Ishikawa (cell line): Measurements from ENCODE around the gene SEMA3A.

Experiments used
- CEBPB ChIP-seq: IDR thresholded peaks from 2 replicates; pipeline ENCODE4 v1.6.1; 2012
- CREB1 ChIP-seq: IDR thresholded peaks from 2 replicates; pipeline ENCODE4 v1.6.1; 2012; ENCODE audit warnings: low read depth
- EGR1 ChIP-seq: IDR thresholded peaks from 2 replicates; pipeline ENCODE4 v1.6.1; 2012
- EP300 ChIP-seq: IDR thresholded peaks from 2 replicates; pipeline ENCODE4 v1.6.1; 2012; ENCODE audit warnings: borderline replicate concordance
- FOXM1 ChIP-seq: IDR thresholded peaks from 2 replicates; pipeline ENCODE4 v1.6.1; 2012; ENCODE audit warnings: low read depth, borderline replicate concordance
- MAX ChIP-seq: IDR thresholded peaks from 2 replicates; pipeline ENCODE4 v1.6.1; 2012
- NFIC ChIP-seq: IDR thresholded peaks from 2 replicates; pipeline ENCODE4 v1.6.1; 2012
- RAD21 ChIP-seq: IDR thresholded peaks from 2 replicates; pipeline ENCODE4 v1.6.1; 2012; ENCODE audit warnings: low read depth
- REST ChIP-seq: IDR thresholded peaks from 2 replicates; pipeline ENCODE4 v1.6.1; 2012; ENCODE audit warnings: low read depth, mild to moderate bottlenecking
- TAF1 ChIP-seq: IDR thresholded peaks from 2 replicates; pipeline ENCODE4 v1.6.1; 2012; ENCODE audit warnings: low read depth, mild to moderate bottlenecking
- TCF12 ChIP-seq: IDR thresholded peaks from 2 replicates; pipeline ENCODE4 v1.6.1; 2012; ENCODE audit warnings: low read depth
- TEAD4 ChIP-seq: IDR thresholded peaks from 2 replicates; pipeline ENCODE4 v1.6.1; 2012
- USF1 ChIP-seq: IDR thresholded peaks from 2 replicates; pipeline ENCODE4 v1.6.1; 2012
- YY1 ChIP-seq: IDR thresholded peaks from 2 replicates; pipeline ENCODE4 v1.6.1; 2012; ENCODE audit warnings: low read depth
- ZBTB7A ChIP-seq: IDR thresholded peaks from 2 replicates; pipeline ENCODE4 v1.6.1; 2012; ENCODE audit warnings: low read depth

Gene SEMA3A

GRCh38 chr7:84057576-84057975 is 137.0 kb downstream of the SEMA3A start:
- TF ChIP-seq REST (no peak), EP300 (no peak), YY1 (no peak), NFIC (no peak), TEAD4 (no peak), ZBTB7A (no peak), TCF12 (no peak), CEBPB (no peak), CREB1 (no peak), FOXM1 (no peak), EGR1 (no peak), TAF1 (no peak), MAX (no peak), RAD21 (no peak), USF1 (no peak)

- TF ChIP-seq RAD21 (no peak), REST (no peak), USF1 (no peak), TCF12 (no peak), FOXM1 (no peak), ZBTB7A (no peak), CEBPB (0 out of 2 replicates have a peak, but pooled peaks have one; percentile 24), TAF1 (no peak), YY1 (no peak), TEAD4 (peak; percentile 40; the same call in 1 of the 2 replicates)
These were observed 138.5 kb downstream of the SEMA3A start for GRCh38 chr7:84055904-84056605.

GRCh38 chr7:84049071-84049836 is 145.3 kb downstream of the SEMA3A start:
- TF ChIP-seq YY1 (no peak), CEBPB (no peak), EGR1 (no peak), MAX (no peak), ZBTB7A (no peak), NFIC (no peak), USF1 (no peak), TCF12 (no peak), REST (no peak), RAD21 (no peak), EP300 (no peak), TEAD4 (no peak), CREB1 (no peak), TAF1 (no peak), FOXM1 (no peak)
